HepG2 (cell line): ENCODE results near the gene TMEM14A. TPM values are rescaled to one million over a fixed set of nuclear protein-coding genes. Genes with fewer than 3 reads are reported as not detected.

ENCODE experiments used
- ATF7-NPFF ChIP-seq: sonication (generic); formaldehyde crosslinking; IDR thresholded peaks from 2 replicates; pipeline ENCODE4 v1.8.1; 2023; ENCODE audit warnings: mild to moderate bottlenecking, low read depth, missing genetic modification reagents, moderate library complexity
- BCL6 ChIP-seq: IDR thresholded peaks from 2 replicates; pipeline ENCODE4 v1.6.1; 2016; ENCODE audit warnings: missing genetic modification reagents, missing compliant biosample characterization
- DPF2 ChIP-seq: sonication (generic); formaldehyde crosslinking; IDR thresholded peaks from 2 replicates; pipeline ENCODE4 v1.4.0; 2020; ENCODE audit warnings: mild to moderate bottlenecking, low read depth, missing genetic modification reagents, borderline replicate concordance
- ELF4 ChIP-seq: sonication (generic); formaldehyde crosslinking; IDR thresholded peaks from 2 replicates; pipeline ENCODE4 v1.5.0; 2020; ENCODE audit warnings: missing genetic modification reagents, mild to moderate bottlenecking, moderate library complexity, borderline replicate concordance
- HHEX ChIP-seq: IDR thresholded peaks from 2 replicates; pipeline ENCODE4 v1.6.1; 2016; ENCODE audit warnings: control low read depth
- HMG20A ChIP-seq: IDR thresholded peaks from 2 replicates; pipeline ENCODE4 v1.6.1; 2016; ENCODE audit warnings: borderline replicate concordance
- KLF6 ChIP-seq: IDR thresholded peaks from 2 replicates; pipeline ENCODE4 v1.8.0; 2016; ENCODE audit warnings: missing biosample characterization, missing genetic modification reagents
- MZF1 ChIP-seq: sonication (generic); formaldehyde crosslinking; IDR thresholded peaks from 2 replicates; pipeline ENCODE4 v1.8.1; 2023; ENCODE audit warnings: mild to moderate bottlenecking, missing genetic modification reagents, borderline replicate concordance
- NFATC3 ChIP-seq: sonication (generic); formaldehyde crosslinking; IDR thresholded peaks from 2 replicates; pipeline ENCODE4 v1.5.1; 2020; ENCODE audit warnings: mild to moderate bottlenecking, missing genetic modification reagents
- NRL ChIP-seq: sonication (generic); formaldehyde crosslinking; IDR thresholded peaks from 2 replicates; pipeline ENCODE4 v1.5.0; 2020; ENCODE audit warnings: missing genetic modification reagents, mild to moderate bottlenecking, moderate library complexity, borderline replicate concordance
- RFX1 ChIP-seq: fragments of 450-650 bp; IDR thresholded peaks from 2 replicates; pipeline ENCODE4 v1.6.1; 2017
- SOX5 ChIP-seq: IDR thresholded peaks from 2 replicates; pipeline ENCODE4 v1.6.1; 2016; ENCODE audit warnings: borderline replicate concordance
- SP4 ChIP-seq: sonication (generic); formaldehyde crosslinking; IDR thresholded peaks from 2 replicates; pipeline ENCODE4 v1.8.1; 2023; ENCODE audit warnings: mild to moderate bottlenecking, missing genetic modification reagents
- ZC3H13 ChIP-seq: sonication (generic); formaldehyde crosslinking; IDR thresholded peaks from 2 replicates; pipeline ENCODE4 v1.8.1; 2023; ENCODE audit warnings: mild to moderate bottlenecking, missing genetic modification reagents, moderate library complexity
- ZFP37 ChIP-seq: sonication (generic); formaldehyde crosslinking; IDR thresholded peaks from 2 replicates; pipeline ENCODE4 v1.4.0; 2020; ENCODE audit warnings: missing genetic modification reagents, borderline replicate concordance
- ZNF329 ChIP-seq: sonication (generic); formaldehyde crosslinking; IDR thresholded peaks from 2 replicates; pipeline ENCODE4 v1.9.0; 2021; ENCODE audit warnings: low read depth, mild to moderate bottlenecking, missing genetic modification reagents
- ZNF34 ChIP-seq: sonication (generic); formaldehyde crosslinking; IDR thresholded peaks from 2 replicates; pipeline ENCODE4 v1.4.0; 2020; ENCODE audit warnings: mild to moderate bottlenecking, missing genetic modification reagents, borderline replicate concordance
- ZNF446 ChIP-seq: sonication (generic); formaldehyde crosslinking; IDR thresholded peaks from 2 replicates; pipeline ENCODE4 v1.5.0; 2020; ENCODE audit warnings: mild to moderate bottlenecking, missing genetic modification reagents
- ZNF510 ChIP-seq: sonication (generic); formaldehyde crosslinking; IDR thresholded peaks from 2 replicates; pipeline ENCODE4 v1.4.0; 2020; ENCODE audit warnings: low read depth, mild to moderate bottlenecking, missing genetic modification reagents
- ZNF550 ChIP-seq: sonication (generic); formaldehyde crosslinking; IDR thresholded peaks from 2 replicates; pipeline ENCODE4 v1.4.0; 2020; ENCODE audit warnings: mild to moderate bottlenecking, missing genetic modification reagents, borderline replicate concordance
- ZNF564 ChIP-seq: sonication (generic); formaldehyde crosslinking; IDR thresholded peaks from 2 replicates; pipeline ENCODE4 v1.8.1; 2023; ENCODE audit warnings: mild to moderate bottlenecking, missing genetic modification reagents
- ZNF598 ChIP-seq: sonication (generic); formaldehyde crosslinking; IDR thresholded peaks from 2 replicates; pipeline ENCODE4 v1.5.1; 2020; ENCODE audit warnings: mild to moderate bottlenecking, missing genetic modification reagents, borderline replicate concordance
- ZNF619 ChIP-seq: sonication (generic); formaldehyde crosslinking; IDR thresholded peaks from 2 replicates; pipeline ENCODE4 v1.4.0; 2020; ENCODE audit warnings: mild to moderate bottlenecking, missing genetic modification reagents
- ZNF703 ChIP-seq: sonication (generic); formaldehyde crosslinking; IDR thresholded peaks from 2 replicates; pipeline ENCODE4 v1.5.1; 2020; ENCODE audit warnings: missing genetic modification reagents, mild to moderate bottlenecking, moderate library complexity, borderline replicate concordance
- ZNF883 ChIP-seq: sonication (generic); formaldehyde crosslinking; IDR thresholded peaks from 2 replicates; pipeline ENCODE4 v1.5.1; 2020; ENCODE audit warnings: mild to moderate bottlenecking, missing genetic modification reagents; ENCODE audit errors: not compliant biosample characterization
- ZSCAN12 ChIP-seq: sonication (generic); formaldehyde crosslinking; IDR thresholded peaks from 2 replicates; pipeline ENCODE4 v1.9.0; 2021; ENCODE audit warnings: mild to moderate bottlenecking, missing genetic modification reagents
- polyA plus RNA-seq, 8 experiments: library from polyadenylated mRNA; depleted of rRNA in 3 of 8; stranded (reverse) in 7 of 8; unstranded in 1 of 8; fragments of >200 nt; fragmentation: Illumina TruSeq in 4 of 8; extraction: Trizol in 4 of 8; gene quantifications; 2 replicates each; pipeline versions ENCODE4 v1.2.1 to v1.2.3, GENCODE V29; 2011 to 2016; ENCODE audit warnings: low read depth in 4 of 8, missing spikeins in 1 of 8, mixed read lengths in 1 of 8; ENCODE audit not compliant: insufficient read depth in 1 of 8
- total RNA-seq, 5 experiments: library from RNA; depleted of rRNA; stranded (reverse); fragments of >200 nt; fragmentation: Illumina TruSeq; extraction: Trizol; gene quantifications; 2 replicates each; pipeline ENCODE4 v1.2.3, GENCODE V29; 2016; ENCODE audit warnings: low read depth in 1 of 5
- TF ChIP-seq, protein P1 (sequence below): sonication (generic); formaldehyde crosslinking; IDR thresholded peaks from 2 replicates; pipeline ENCODE4 v1.9.0; 2021; ENCODE audit warnings: missing genetic modification reagents, mild to moderate bottlenecking, borderline replicate concordance

TMEM14A gene
- total and polyA plus RNA-seq, 2 of the 13 experiments (the other 11 are each of a cell fraction or from before 2014, with no cell fraction given), result 24.6 to 73.7 TPM

DNA sequence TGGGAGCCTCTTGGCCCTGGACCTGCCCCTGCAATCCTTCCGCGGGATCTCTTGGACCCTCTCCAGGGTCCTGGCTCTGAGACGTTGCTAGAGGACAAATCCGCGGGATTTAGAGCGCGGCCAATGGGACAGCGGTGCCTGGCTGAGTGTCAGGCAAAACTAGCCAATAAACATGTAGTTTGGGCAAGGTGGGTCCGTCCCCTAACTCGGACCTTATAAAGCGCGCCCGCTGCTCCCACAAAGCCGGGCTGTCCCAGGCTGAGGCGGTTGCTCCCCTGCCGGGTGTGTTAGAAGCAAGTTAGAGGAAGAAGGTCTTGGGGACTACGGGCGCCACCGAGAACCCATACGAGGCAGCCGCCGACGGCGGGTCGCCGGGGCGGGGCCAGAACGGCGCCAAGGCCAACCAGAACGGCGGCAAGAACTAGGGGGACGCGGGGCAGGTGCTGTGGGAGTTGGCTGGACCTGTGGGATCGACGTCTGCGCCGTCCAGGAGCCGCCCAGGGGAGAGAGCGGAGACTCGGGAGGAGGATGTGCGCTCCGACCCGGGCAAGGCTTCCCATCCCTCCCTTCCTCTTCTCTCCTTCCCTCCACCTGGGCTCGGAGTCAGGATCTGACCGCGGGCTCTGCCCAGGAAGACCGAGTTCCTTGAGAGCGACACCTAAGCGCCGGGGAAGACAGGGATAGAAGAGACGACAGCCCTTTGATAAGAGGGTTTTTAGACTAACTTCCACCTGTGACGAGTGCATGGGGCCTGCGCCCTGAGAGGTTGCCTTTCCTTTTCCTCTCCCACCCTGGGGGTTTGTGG is 6.5 kb upstream of the TMEM14A start (continued):
- TF ChIP-seq MZF1 (CRISPR knock-in tag), result no peak; the same call in 1 of the 2 replicates
- TF ChIP-seq, protein P1, sequence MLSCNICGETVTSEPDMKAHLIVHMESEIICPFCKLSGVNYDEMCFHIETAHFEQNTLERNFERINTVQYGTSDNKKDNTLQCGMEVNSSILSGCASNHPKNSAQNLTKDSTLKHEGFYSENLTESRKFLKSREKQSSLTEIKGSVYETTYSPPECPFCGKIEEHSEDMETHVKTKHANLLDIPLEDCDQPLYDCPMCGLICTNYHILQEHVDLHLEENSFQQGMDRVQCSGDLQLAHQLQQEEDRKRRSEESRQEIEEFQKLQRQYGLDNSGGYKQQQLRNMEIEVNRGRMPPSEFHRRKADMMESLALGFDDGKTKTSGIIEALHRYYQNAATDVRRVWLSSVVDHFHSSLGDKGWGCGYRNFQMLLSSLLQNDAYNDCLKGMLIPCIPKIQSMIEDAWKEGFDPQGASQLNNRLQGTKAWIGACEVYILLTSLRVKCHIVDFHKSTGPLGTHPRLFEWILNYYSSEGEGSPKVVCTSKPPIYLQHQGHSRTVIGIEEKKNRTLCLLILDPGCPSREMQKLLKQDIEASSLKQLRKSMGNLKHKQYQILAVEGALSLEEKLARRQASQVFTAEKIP, result no peak
- peak; percentile 48; the same call in 1 of the 2 replicates for TF ChIP-seq ATF7-NPFF
- no peak for TF ChIP-seq ZNF883 (CRISPR knock-in tag)
- 0 out of 2 replicates have a peak, but pooled peaks have one; percentile 84 for TF ChIP-seq ZNF34 (CRISPR knock-in tag)
- 0 out of 2 replicates have a peak, but pooled peaks have one; percentile 42 for TF ChIP-seq ZNF446 (CRISPR knock-in tag)
- TF ChIP-seq ZNF564, result no peak
- no peak for TF ChIP-seq ELF4 (CRISPR knock-in tag)
- no peak for TF ChIP-seq HMG20A (CRISPR knock-in tag)
- no peak for TF ChIP-seq DPF2 (CRISPR knock-in tag)
- TF ChIP-seq NRL, result peak; percentile 75; the same call in 1 of the 2 replicates
- TF ChIP-seq HHEX (CRISPR knock-in tag), result no peak
- TF ChIP-seq ZNF510 (CRISPR knock-in tag), result no peak; the same call in 1 of the 2 replicates
- TF ChIP-seq ZNF598, result peak; percentile 72; the same call in 1 of the 2 replicates
- TF ChIP-seq ZSCAN12 (CRISPR knock-in tag), result no peak
- 0 out of 2 replicates have a peak, but pooled peaks have one; percentile 6 for TF ChIP-seq SOX5 (CRISPR knock-in tag)
- TF ChIP-seq NFATC3 (CRISPR knock-in tag), result peak; percentile 85; the same call in 1 of the 2 replicates
- no peak; the same call in none of the 2 replicates for TF ChIP-seq SP4 (CRISPR knock-in tag)
- TF ChIP-seq ZNF619, result peak; percentile 70; the same call in 1 of the 2 replicates
- no peak; the same call in 1 of the 2 replicates for TF ChIP-seq ZNF703
- TF ChIP-seq ZNF550 (CRISPR knock-in tag), result no peak
- TF ChIP-seq BCL6 (CRISPR knock-in tag), result no peak
- peak; percentile 85; the same call in 1 of the 2 replicates for TF ChIP-seq KLF6 (CRISPR knock-in tag)
- peak; percentile 8; the same call in 1 of the 2 replicates for TF ChIP-seq ZNF329 (CRISPR knock-in tag)
- no peak for TF ChIP-seq RFX1
- no peak for TF ChIP-seq ZC3H13 (CRISPR knock-in tag)
- TF ChIP-seq ZFP37, result no peak; the same call in 1 of the 2 replicates
